HG03159 (cell line): Measurements from ENCODE around the gene CHRM2.

Source experiments
- ATAC-seq: cut with Tn5 transposase; IDR thresholded peaks from one replicate; pipeline ENCODE4 v1.9.1; 2021; ENCODE audit warnings: mild to moderate bottlenecking, moderate library complexity; ENCODE audit not compliant: unreplicated experiment

Gene CHRM2

DNA sequence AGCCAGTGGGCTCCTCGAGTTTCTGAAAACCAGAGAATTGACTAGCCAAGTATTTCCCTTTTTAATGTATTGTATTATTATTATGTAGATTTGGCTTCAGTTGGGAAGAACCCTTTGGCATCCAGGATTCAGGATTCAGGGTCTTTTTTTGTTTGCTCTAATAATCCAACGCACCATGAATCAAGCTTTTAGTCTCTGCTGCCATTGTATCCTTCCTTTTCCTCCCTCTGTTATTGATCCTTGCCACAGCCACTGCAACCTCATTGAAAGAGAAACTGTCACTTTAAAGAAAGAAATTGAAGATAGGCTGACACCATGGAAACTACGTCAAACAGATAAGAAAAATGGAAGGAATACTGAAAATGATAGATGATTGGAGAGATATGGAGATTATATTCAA is 150.0 kb downstream of the CHRM2 start:
- ATAC-seq = no peak

DNA sequence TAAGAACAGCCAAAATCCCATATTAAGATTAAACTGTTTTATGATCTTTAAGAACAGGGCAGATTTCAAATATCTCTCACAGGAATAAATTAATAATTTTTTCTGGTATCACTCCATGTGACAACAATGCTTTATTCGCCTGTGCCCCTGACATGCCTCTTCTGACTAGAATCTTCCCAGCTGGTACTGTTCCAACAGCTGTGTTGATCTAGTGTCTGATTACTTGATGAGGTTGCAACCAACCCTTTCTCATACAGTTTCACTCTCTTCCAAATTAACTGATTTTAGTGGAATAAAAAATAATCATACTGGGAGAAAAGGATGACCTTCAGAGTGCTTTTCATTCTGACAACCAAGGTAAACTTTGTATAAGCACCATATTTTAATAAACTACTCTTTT is 151.9 kb downstream of the CHRM2 start:
- ATAC-seq = no peak

DNA sequence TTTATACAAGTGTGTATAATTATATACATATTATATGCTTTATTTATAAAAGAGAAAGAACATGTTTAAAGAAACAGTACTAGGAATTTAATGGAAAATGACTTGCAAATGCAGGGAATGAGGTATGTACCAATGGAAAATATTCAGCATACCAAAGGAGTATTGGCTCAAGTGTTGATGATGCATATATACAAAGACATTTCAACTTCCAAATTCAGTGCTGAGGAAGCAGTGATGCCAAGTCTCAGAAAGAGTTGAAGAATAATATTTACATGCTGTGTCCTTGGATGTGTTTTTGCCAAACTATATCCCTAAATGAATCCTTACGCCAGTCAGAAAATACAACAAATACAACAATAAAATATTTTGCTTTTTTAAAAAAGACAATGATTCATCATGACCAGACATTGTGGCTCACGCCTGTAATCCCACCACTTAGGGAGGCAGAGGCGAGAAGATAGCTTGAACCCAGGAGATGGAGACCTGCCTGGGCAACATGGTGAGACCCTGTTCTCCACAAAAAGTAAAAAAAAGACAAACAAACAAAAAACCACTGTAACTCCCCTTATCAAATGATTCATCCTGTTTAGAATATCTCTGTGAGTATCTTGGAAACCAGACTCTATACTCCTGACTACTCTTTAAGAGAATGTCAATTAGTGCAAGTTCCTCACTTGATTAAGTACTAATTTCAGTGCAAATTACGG is 157.2 kb downstream of the CHRM2 start:
- no peak for ATAC-seq

- ATAC-seq = no peak
These were observed 157.7 kb downstream of the CHRM2 start for GRCh38 chr7:137026176-137026500.

GRCh38 chr7:137032436-137032835 is 164.0 kb downstream of the CHRM2 start:
- no peak for ATAC-seq

GRCh38 chr7:137036768-137037167 is 168.3 kb downstream of the CHRM2 start:
- no peak for ATAC-seq

DNA sequence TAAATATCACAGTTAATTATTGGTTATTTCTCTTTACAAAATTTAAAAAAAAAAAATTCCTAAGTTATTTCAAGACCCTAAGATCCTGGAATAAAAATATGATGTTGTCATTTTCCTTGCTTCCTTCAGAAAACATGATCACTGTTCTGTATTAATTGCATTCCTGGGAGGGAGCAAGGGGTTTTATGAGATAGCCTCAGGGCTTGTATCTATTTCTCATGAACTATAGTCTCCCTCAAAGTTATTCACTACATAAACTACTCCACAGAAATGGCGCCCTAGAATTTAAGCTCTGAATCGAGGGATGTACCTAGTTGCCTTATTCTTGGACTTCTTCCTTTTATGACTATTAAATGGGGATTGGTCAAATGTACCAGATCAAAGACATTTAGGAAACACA is 170.3 kb downstream of the CHRM2 start:
- ATAC-seq = no peak

DNA sequence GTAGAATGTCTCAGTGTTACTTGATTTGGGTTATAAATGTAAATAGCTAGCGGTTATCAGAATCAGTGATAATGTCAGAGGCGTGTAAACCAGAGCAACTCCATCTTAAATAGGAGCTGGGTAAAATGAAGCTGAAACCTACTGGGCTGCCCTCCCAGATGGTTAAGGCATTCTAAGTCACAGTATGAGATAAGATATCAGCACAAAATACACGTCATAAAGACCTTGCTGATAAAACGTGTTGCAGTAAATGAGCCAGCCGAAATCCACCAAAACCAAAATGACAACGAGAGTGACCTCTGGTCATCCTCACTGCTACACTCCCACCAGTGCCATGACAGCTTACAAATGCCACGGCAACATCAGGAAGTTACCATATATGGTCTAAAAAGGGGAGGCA is 172.3 kb downstream of the CHRM2 start:
- no peak for ATAC-seq

- ATAC-seq = no peak
These were observed 177.1 kb downstream of the CHRM2 start for GRCh38 chr7:137045573-137045972.

DNA sequence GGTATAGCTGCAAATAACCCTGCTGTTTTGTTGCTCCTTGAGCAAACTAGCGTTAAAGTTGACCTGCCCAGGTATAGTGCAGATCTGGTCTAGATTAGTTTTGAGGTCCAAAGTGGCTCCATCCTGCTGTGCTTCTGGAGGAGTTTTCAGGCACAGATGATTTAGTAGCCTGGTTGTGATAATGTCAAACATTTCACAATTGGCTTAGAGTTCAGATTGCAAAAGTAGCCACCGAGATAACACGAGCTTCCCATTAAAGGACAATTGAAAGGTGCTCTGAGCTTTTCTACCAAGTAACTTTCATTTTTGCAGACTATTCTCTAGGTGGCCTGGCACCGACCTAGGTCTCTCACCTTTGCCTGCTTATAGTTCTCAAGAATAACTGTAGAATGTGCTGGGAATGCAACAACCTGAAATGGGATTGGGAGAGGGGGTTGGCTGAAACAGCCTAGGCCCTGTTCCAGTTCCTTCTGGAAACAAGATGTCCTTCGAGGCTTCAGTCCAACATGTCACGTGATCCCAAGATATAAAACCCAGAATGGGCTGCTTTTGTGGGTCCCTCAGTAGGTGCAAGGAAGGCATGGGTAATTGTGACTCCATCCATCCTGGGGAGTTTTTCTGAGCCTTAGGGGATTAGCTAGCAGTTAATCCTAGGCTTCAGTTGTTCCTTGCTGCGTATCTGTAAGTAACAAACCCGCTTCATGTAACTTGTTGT is 201.0 kb downstream of the CHRM2 start:
- ATAC-seq = no peak
